AG09309 (cell line): ENCODE measurements around the gene CHURC1.

Experiments
- DNase-seq: peaks from one replicate; pipeline ENCODE4 v3.0.0-alpha.2; 2010; ENCODE audit warnings: low read depth
- H3K4me3 ChIP-seq: 2 replicates; pipeline ENCODE4 v1.5.1; 2011; ENCODE audit warnings: mild to moderate bottlenecking, low read depth, low read length, moderate library complexity; ENCODE audit not compliant: control insufficient read depth
- CTCF ChIP-seq: IDR thresholded peaks from 2 replicates; pipeline ENCODE4 v1.5.1; 2011; ENCODE audit warnings: mild to moderate bottlenecking, low read depth, low read length, inconsistent platforms; ENCODE audit not compliant: insufficient read depth, control insufficient read depth; ENCODE audit errors: missing control alignments

Gene CHURC1

GRCh38 chr14:64914237-64915028 is at the start of gene CHURC1:
TSS of gene CHURC1 (plus strand) at chr14:64914455. CDS start at chr14:64914496, 41 bp downstream.
- no peak for TF ChIP-seq CTCF
- H3K4me3 ChIP-seq = peak within 1 kb of the TSS; percentile 76
- DNase-seq = peak; percentile 91

GRCh38 chr14:64865109-64865508 is 49.1 kb upstream of the CHURC1 start:
- DNase-seq = no peak
- H3K4me3 ChIP-seq = no peak overlapping the region
- no peak for TF ChIP-seq CTCF

- no peak for DNase-seq
- H3K4me3 ChIP-seq = no peak overlapping the region
Measured at GRCh38 chr14:64865992-64866391, 48.3 kb upstream of the CHURC1 start.

GRCh38 chr14:64867182-64867581 is 47.1 kb upstream of the CHURC1 start:
- DNase-seq = no peak
- no peak overlapping the region for H3K4me3 ChIP-seq
- TF ChIP-seq CTCF = no peak

More at GRCh38 chr14:64865992-64866391, 48.3 kb upstream of the CHURC1 start:
- TF ChIP-seq CTCF = no peak

GRCh38 chr14:64868379-64868778 is 45.9 kb upstream of the CHURC1 start:
- no peak for TF ChIP-seq CTCF
- no peak for DNase-seq
- no peak overlapping the region for H3K4me3 ChIP-seq

GRCh38 chr14:64868841-64869240 is 45.4 kb upstream of the CHURC1 start:
- no peak for DNase-seq
- H3K4me3 ChIP-seq = no peak overlapping the region
- no peak for TF ChIP-seq CTCF
